ENCODE results near the gene SRMS.

SRMS gene

GRCh38 chr20:63547725-63548480, at the start of gene SRMS:
TSS of gene SRMS (minus strand) at chr20:63547749. CDS start at chr20:63547463, 286 bp downstream.
- DNase-seq (ENCODE audit: low read depth in 1 of 2, low spot score in 1 of 2) = no peak

- no peak for DNase-seq (ENCODE audit: low read depth in 1 of 2, low spot score in 1 of 2)
These were observed 48.9 kb upstream of the SRMS start for GRCh38 chr20:63596423-63596822.

- no peak for DNase-seq (ENCODE audit: low read depth in 1 of 2, low spot score in 1 of 2)
These were observed 48.0 kb upstream of the SRMS start for GRCh38 chr20:63595416-63596127.

- DNase-seq (ENCODE audit: low read depth in 1 of 2, low spot score in 1 of 2) = no peak
These were observed 46.6 kb upstream of the SRMS start for GRCh38 chr20:63594043-63594561.

- DNase-seq (ENCODE audit: low read depth in 1 of 2, low spot score in 1 of 2) = no peak
These were observed 45.1 kb upstream of the SRMS start for GRCh38 chr20:63592661-63593060.

GRCh38 chr20:63591786-63592355, 44.3 kb upstream of the SRMS start:
- no peak for DNase-seq (ENCODE audit: low read depth in 1 of 2, low spot score in 1 of 2)

- DNase-seq (ENCODE audit: low read depth in 1 of 2, low spot score in 1 of 2) = no peak
These were observed 43.6 kb upstream of the SRMS start for GRCh38 chr20:63591147-63591533.

- DNase-seq (ENCODE audit: low read depth in 1 of 2, low spot score in 1 of 2) = no peak
These were observed 42.9 kb upstream of the SRMS start for GRCh38 chr20:63590218-63591146.

GRCh38 chr20:63589261-63590217, 42.0 kb upstream of the SRMS start:
- DNase-seq (ENCODE audit: low read depth in 1 of 2, low spot score in 1 of 2) = no peak

GRCh38 chr20:63588641-63589041, 41.1 kb upstream of the SRMS start:
- no peak for DNase-seq (ENCODE audit: low read depth in 1 of 2, low spot score in 1 of 2)

- DNase-seq (ENCODE audit: low read depth in 1 of 2, low spot score in 1 of 2) = no peak
These were observed 40.4 kb upstream of the SRMS start for GRCh38 chr20:63587776-63588591.

- no peak for DNase-seq (ENCODE audit: low read depth in 1 of 2, low spot score in 1 of 2)
These were observed 39.7 kb upstream of the SRMS start for GRCh38 chr20:63587256-63587655.

GRCh38 chr20:63586797-63587196, 39.2 kb upstream of the SRMS start:
- no peak for DNase-seq (ENCODE audit: low read depth in 1 of 2, low spot score in 1 of 2)

- DNase-seq (ENCODE audit: low read depth in 1 of 2, low spot score in 1 of 2) = no peak
These were observed 38.3 kb upstream of the SRMS start for GRCh38 chr20:63585616-63586565.

- DNase-seq (ENCODE audit: low read depth in 1 of 2, low spot score in 1 of 2) = no peak
These were observed 35.0 kb upstream of the SRMS start for GRCh38 chr20:63582382-63583063.

GRCh38 chr20:63580796-63581461, 33.4 kb upstream of the SRMS start:
- peak; percentile 40 to 44 for DNase-seq (ENCODE audit: low read depth in 1 of 2, low spot score in 1 of 2)
